Stimulated activated naive CD8-positive, alpha-beta T cell treated with anti-CD3 and anti-CD28 coated beads, Interleukin-15, Interleukin-2, amounts not matched to agents 100 U/mL and 50 U/mL, for 24 hours (primary cell): ENCODE measurements around the gene AGA.

Experiments
- ATAC-seq: fragments of 150-1000 bp; cut with Tn5 transposase; one replicate; pipeline ENCODE4 v1.10.0; 2021
- DNase-seq: peaks from one replicate; pipeline ENCODE4 v3.0.0; 2021

Gene AGA

DNA sequence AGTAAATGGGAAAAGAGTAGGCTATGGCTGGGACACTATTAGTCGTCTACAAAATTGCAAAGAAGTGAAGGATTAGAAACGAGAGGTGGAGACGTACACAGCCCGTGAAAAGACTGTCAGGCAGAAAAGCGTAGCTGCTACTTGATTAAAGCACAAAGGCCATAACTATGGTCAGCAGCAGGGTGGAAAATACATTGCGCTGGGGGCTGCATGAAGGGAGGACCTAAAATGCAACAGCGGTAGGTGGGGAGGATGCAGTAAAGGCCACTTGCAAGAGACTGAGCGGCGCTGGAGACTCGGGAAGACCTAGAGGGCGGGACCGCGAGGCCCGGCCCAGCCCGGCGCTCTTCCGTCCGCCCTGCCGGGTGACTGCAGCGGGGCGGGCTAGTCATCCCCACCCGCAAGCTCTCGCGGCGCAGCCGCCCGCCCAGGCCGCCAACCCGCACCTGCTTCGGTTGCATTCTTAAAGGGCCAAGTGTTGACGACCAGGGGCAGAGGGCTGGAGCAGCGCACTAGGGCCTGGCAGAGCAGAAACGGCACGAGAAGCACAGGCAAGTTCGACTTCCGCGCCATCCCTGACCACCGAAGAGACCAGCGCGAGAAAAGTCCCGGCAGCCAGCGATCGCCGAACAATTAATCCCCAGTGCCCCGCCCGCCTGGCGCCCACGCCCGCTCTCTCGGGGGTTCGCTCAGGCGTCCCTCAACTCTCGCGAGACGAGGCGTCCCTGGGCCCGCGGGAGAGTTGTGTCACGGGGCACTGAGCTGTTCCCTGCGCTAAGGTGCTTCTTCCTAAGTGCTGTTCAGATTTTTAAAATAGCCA lies at the start of gene AGA:
AGA (minus strand) TSS at position 635 of the 820 bp plus-strand sequence; CDS start at position 573, 62 bp downstream.
- ATAC-seq: peak; percentile 95
- peak; percentile 97 for DNase-seq

DNA sequence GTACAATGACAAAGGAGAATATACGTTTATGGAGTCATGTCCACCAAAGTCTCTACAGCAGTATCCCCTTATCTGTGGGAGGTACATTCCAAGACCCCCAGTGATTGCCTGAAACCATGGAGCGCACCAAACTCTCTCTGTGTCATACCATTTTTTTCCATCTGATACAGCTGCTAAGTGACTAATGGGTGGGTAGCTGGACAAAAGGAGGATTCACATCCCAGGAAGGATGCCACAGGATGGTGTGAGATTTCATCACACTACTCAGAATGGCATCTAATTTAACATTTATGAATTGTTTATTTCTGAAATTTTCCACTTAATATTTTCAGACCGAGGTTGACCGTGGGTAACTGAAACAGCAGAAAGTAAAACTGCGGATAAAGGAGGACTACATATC lies 49.8 kb upstream of the AGA start:
- no peak for DNase-seq
- ATAC-seq: no peak

DNA sequence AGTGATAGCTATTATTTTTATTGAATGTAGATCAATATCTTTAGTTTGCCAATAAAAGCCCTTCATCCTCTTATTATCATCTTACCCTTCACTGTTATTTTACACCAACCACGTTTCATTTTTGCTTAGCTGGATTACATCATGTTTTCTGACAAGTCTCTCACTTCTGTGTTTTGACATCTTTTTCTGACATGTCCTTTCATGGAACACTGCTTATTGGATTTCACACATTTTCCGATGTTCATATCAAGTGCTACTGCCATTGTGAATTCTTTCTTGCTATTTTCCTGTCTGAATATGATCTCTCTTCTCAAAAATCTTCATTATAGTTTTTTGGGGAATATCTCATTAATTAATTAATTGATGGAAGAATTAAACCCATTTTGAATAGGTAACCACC lies 48.5 kb upstream of the AGA start:
- no peak for DNase-seq
- ATAC-seq: no peak

DNA sequence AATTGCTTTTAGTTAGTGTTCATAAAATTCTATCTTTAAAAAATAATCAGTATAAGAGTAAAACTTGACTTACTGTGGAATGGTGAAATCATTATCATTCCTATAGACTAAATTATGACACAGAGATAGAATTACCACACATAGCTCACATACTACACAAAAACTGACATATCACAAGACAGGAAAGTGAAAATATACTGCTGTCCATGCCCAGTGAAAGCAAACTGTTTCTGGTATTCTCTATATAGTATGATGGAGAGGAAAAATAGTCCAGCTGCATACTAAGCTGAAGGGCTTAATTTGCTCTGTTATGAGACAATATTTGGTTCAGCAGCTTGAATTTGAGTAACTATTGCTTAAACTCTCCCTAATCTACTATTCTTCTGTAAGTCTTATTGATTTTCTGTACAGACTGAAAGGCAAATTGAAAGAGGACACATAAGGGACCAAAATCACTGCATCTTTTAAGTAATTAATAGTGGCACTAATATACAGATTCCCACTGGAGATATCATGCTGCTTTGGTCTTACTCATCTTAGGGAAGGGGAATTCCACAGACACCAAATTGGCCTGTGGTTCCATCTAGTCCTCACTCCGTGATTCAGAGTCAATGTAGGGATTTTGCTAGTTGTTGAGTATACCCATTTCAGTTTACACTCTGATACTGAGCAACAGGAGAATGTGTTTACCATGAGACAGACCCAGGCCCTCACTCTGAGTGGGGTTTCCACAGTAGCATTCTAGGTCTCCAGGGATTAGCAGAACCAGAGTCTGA lies 47.4 kb upstream of the AGA start:
- ATAC-seq: no peak
- no peak for DNase-seq

DNA sequence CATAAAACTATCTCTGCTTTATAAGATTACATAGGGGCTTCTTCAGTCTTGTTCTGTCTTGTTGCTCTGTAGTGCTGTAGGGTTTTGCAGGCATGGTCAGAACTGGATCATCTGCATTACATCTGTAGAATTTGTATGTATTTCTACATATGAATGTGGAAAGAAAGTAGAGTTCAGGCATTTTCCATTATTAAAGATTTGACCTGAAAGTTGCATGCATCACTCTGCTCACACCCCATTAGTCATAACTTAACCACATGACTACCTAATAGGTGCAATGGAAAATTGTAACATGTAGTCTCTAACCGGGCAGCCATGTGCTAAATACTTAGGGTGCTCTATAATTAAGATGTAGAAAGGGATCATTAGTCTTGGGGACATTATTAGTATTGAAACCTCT lies 45.7 kb upstream of the AGA start:
- DNase-seq: no peak
- ATAC-seq: no peak

DNA sequence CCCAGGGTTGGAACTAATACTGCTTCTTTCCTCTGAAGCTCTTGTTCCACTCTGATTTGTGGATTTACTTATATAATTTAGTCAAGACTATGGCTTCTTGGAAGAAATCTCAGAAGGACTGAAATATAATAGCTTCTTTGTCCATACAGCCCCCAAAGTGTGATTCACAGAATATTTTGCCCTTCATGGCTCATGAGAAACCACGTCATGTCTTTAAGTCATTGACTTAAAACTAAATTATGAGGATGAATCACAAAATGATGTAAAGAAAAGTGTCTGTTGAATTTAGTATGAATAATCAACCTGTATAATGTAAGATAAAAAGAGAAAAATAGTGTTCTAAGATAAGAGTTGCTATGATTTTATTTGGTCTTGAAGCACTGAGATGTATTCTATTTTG lies 43.3 kb upstream of the AGA start:
- ATAC-seq: no peak
- no peak for DNase-seq

DNA sequence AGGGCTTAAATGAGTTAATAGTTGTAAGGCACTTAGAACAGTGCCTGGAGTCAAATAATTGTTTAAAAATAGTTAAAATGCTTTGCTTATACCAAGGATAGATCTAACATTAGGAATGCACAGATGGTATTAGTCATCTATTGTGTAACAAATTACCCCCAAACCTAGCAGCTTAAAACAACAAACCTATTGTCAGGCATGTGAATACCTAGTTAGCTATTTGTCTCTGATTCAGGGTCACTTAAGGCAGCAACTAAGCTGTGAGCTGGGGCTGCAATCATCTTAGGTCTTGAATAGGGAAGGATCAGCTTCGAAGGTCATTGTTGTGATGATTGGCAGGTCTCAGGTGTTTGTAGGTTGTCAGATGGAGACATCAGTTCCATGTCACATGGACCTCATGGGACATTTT lies 42.4 kb upstream of the AGA start:
- DNase-seq (no peak), ATAC-seq (no peak)

DNA sequence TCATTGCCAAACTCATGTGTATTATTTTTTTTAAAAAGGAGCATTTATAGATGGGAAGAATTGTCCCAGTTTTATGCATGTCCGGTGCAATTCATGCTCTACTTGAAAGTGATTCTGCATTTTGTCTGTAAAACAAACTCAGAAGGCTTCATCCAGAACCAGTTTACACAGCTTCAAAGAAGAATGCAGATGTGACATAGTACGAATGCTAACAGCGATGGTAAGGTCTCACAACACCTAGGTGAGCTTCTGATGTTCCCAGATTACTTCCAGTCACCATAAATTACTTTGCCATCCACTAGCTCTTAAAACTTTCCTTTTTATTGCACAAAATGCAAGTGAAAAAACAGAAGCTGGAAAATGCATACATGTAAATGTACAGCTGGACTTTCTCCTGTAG lies 41.5 kb upstream of the AGA start:
- DNase-seq: no peak
- ATAC-seq: no peak

DNA sequence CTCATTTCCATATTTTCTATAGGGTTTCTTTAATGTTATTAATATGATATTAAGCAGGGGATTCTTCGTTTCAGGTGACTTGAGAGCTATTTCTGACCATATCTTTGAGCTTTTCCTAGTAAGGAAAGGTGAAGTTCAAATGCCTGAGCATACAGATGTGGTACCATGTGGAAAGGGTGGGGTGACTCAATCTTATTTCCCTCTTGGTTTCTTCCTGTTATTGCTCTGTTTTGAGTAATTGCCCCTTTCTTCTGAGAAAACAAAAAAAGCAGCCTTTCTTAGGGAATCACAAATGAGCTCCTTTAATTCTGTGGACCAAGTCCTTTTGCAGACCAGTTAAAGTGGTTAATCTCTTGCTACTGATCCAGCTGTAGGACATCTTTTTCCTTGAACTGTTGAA lies 41.0 kb upstream of the AGA start:
- ATAC-seq: no peak
- DNase-seq: no peak

DNA sequence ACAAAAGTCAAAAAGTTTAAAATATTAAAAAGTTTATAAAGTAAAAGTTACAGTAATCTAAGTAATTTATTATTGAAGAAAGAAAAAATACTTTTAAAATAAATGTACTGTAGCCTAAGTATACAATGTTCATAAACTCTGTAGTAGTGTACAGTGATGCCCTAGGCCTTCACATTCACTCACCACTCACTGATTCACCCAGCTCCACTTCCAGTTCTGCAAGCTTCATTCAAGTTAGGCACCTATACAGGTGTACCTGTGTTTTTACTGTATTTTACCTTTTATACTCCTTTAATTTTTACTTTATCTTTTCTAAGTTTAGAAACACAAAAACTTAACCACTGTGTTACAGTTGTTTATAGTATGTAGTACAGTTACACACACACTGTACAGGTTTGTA lies 40.1 kb upstream of the AGA start:
- no peak for DNase-seq
- no peak for ATAC-seq

DNA sequence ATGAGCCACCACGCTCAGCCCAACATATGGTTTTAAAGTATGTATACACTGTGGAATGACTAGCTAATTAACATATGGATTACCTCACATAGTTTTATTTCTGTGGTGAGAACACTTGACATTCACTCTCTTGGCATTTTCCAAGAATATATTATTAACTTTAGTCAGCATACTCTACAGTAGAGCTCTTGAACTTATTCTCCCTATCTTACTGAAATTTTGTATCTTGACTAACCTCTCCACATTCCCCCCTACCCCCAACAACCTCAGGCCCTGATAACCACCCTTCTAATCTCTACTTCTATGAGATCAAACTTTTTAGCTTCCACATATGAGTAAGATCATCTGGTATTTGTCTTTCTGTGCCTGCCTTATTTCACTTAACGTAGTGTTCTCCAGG lies 38.6 kb upstream of the AGA start:
- ATAC-seq: no peak
- DNase-seq: no peak

DNA sequence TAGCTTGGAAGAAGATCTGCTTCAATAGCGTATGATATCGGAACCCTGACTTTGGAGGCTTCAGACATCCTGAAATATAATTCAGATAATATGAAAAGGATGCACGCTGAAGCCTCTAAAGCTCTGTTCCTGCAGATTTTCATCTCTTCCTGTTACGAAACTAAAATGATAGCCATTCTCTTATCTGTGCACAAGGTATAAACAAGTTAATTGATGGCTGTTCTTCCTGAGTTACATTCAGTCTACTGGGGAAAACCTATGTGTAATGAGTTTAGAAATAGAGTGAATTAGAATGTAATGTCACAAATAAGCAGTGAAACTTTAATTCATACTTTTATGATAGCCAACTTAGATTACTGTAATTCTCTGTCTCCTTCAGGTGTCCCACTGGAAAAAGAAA lies 36.8 kb upstream of the AGA start:
- ATAC-seq (no peak), DNase-seq (no peak)

DNA sequence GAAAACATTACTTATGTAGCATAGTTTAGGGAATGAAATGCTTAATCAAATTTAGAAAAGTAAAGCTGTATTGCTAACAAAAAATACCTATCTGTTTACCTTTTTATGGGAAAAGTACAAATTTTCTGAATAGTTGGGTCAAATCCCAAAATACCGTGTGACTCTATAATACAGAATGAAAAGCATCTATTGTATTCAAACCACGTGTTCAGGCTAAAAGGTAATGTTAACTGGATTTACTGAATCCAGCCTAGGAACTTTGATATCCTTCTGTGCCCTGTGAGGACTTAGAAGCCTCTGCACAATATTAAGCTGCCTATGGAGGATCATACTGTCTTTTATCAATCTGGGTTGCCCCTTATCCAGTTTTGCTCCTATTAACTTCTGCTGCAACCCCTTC lies 36.3 kb upstream of the AGA start:
- ATAC-seq: no peak

DNA sequence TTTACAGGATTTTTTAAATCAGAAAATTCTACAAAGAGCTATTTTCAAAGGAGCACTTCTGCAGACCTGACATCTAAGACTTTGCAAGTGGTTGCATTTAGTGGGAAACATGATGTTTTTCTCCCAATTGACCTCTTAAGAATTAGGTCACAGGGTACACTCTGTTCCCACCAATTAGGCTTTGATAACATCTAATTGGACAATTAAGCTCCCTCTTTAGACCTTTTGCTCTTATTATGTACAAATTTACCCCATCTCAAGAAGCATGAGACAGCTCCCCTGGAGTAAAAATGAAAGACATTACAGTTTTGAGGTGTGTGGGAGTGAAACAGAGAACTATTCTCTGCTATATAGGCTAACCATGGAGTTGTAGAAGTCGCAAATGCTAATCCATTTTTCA lies 31.8 kb upstream of the AGA start:
- ATAC-seq: no peak
- DNase-seq: no peak

More for the DNA sequence above, 36.3 kb upstream of the AGA start:
- no peak for DNase-seq

DNA sequence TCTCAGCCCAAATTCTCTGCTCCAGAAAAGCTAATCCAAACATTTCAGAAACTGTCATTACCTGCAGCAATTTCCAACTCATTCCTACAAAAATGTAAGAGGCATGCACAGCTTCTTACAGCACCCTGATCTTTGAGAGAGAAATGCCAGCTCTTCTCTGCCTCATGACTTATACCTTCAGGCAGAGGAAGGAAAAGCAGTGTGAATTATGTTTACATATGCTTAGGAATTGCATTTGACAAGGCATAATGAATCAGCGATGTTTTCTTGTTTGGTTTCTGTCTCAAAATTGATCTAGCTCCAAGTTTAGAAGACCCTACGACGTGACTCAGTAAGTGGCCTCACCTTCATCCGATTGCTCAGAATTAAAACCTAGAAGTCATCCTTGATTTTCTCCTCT lies 21.8 kb upstream of the AGA start:
- ATAC-seq (no peak), DNase-seq (no peak)

DNA sequence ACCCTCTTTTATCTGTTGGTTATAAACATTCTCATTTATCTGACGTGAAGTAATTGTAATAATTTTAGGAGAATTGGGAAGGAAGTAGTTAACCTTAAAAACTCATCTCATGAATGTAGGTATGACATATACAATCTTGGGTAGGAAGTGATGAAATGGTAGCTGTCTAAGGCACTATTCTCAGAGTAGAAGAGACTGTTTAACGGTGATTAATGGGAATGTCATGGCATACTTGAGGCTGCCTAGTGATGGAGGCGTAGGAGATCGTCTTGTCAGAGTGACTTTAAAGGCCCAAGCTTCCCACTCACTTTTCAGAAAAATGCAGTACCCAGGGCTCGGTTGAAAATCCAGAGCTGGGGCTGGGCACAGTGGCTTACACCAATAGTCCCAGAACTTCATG lies 19.4 kb upstream of the AGA start:
- ATAC-seq (no peak), DNase-seq (no peak)

DNA sequence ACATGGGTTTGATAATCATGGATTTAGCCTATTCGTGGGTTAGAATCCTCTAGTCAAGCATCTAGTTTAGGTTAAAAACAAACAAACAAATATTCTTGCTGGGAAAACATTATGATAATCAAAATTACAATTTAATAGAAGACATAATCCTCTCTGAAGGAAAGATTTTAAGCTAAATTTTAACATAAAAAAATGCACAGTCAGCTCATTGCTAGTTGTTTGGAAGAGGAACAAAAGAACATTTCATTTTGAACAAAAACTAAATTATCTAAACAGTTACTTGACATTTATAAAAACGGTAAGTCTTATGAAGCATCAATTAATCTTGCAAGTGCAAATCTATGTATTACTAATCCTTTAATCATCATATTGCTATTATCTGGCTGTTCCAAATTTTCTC lies 18.2 kb upstream of the AGA start:
- no peak for ATAC-seq

DNA sequence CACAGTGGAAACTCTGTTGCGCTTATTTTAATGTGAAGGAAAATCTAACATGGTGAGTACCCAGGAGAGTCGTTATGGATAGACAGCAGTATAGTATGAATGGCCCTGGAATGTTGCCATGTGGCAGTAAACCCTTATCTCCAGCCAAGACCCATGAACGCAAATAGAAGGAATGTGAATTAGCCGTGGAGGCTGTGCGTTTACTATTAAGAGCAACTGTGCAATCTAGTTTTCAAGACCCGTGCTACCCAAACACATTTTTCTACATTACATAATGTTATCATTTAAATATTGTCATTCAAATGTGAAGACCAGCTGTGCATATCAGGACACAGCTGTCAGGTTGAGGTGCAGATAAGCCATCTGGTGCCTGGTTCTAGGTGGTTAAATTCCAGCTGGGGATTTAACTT lies 13.3 kb upstream of the AGA start:
- ATAC-seq: no peak
- DNase-seq: no peak

More for the DNA sequence above, 18.2 kb upstream of the AGA start:
- no peak for DNase-seq

DNA sequence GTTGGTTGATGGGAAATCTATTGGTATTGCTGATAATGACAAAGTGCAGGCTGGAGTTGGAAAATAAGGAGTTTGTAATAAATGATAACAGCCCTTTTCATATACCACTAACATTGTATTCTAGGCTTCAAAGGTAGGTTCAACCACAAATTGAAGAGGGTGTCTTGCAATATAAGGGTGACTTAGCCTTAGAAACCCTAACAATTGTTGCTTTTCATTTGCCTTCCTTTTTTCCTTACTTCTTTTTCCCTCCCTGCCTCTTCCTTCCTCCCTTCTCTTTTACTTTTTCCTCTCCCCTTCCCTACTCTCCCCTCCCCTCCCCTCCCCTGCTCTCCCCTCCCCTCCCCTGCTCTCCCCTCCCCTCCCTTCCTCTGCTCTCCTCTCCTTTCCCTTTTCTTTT lies 10.9 kb upstream of the AGA start:
- no peak for ATAC-seq

DNA sequence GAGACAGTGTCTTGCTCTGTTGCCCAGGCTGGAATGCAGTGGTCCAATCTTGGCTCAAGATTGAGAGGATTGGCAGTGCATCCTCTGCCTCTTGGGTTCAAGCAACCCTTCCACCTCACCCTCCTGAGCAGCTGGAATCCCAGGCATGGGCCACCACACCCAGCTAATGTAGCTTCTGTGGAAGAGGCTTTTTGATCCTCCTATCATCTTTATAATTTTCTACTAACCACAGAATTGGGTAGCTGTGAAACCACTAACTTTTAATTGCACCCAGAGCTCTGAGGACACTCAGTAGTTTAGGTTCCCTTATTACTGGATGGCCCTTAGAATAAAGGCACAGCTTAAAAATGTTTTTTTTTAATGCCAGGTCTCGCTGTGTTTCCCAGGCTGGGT lies 8.9 kb upstream of the AGA start:
- DNase-seq: no peak
- ATAC-seq: no peak

More for the DNA sequence above, 10.9 kb upstream of the AGA start:
- no peak for DNase-seq

DNA sequence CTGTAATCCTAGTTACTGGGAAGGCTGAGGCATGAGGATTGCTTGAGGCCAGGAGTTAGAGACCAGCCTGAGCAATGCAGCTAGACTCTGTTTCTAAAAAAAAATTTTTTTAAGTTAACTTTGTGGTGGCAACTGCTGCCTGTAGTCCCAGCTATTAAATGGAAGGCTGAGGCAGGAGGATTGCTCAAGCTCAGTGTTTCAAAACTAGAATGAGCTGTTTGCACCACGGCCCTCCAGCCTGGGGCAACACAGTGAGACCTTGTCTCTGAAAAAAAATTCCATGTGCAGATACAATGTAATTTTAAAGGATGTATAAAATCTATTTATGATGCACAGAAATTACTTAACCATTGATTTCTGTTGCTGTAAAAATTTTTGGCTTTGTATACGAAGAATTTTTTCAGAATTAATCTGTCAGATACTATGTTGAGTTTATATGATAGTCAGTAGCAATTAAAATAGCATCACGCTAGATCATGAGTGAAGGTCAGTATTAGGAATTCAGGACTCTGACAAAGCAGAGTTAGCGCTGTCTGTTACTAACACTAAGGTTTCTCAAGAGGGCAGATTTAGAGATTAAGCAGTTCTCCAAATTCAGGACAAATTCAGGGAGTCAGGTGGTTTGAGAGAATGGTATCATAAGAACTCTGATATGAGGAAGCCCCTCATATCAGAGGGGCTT lies 8.3 kb upstream of the AGA start:
- ATAC-seq: no peak
- DNase-seq: no peak

DNA sequence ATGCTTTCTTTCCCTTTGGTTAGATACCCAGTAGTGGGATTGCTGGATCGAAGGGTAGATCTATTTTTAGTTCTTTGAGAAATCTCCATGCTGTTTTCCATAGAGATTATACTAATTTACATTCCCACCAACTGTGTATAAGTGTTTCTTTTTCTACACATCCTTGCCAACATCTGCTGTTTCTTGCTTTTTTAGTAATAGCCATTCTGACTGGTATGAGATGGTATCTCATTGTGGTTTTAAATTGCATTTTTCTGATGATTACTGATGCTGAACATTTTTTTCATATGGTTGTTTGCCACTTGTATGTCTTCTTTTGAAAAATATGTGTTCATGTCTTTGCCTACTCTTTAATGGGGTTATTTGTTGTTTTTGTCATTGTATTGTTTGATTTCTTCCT lies 6.6 kb upstream of the AGA start:
- DNase-seq (no peak), ATAC-seq (no peak)

DNA sequence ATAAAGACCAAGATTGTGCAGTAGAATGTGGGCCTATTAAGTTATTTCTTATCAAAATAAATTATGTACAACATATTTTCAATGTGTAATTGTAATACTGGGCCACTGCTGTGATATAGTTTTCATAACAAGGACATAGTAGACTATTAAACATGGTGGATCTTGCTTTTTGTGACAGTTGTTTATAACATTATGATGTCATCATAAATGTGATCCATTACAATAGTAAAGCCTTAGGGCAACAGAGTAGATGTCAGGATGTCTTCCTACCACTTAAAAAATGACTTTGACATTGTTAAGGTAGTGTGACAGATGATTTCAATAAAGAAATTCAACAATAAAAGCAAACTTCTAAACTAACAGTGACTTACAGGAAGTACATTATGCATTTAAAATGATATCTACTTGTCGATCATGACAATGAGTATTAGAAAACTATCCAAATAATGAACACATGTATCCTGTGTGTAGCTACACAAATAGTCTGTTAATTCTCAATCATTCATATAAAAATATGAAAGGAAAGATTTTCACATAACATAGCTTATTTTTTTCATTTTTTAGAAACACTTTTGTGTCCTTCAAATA lies 5.3 kb upstream of the AGA start:
- ATAC-seq (no peak), DNase-seq (no peak)
